IPS-15b (cell line): ENCODE results near the gene AP5B1.

Source experiments
- H3K27me3 ChIP-seq: one replicate; pipeline ENCODE4 v1.6.1; 2013; ENCODE audit warnings: low read length; ENCODE audit not compliant: control insufficient read depth, insufficient read depth
- H3K36me3 ChIP-seq: one replicate; pipeline ENCODE4 v1.6.1; 2013; ENCODE audit warnings: low read length; ENCODE audit not compliant: control insufficient read depth, insufficient read depth
- H3K4me1 ChIP-seq: one replicate; pipeline ENCODE4 v1.6.1; 2013; ENCODE audit warnings: mild to moderate bottlenecking, low read length; ENCODE audit not compliant: control insufficient read depth, insufficient read depth
- H3K4me3 ChIP-seq: one replicate; pipeline ENCODE4 v1.5.1; 2013; ENCODE audit warnings: low read depth, low read length
- H3K9ac ChIP-seq: one replicate; pipeline ENCODE4 v1.6.1; 2013; ENCODE audit warnings: low read depth, mild to moderate bottlenecking, low read length
- H3K9me3 ChIP-seq: one replicate; pipeline ENCODE4 v1.6.1; 2013; ENCODE audit warnings: mild to moderate bottlenecking, low read length; ENCODE audit not compliant: control insufficient read depth, insufficient read depth

AP5B1 gene

DNA sequence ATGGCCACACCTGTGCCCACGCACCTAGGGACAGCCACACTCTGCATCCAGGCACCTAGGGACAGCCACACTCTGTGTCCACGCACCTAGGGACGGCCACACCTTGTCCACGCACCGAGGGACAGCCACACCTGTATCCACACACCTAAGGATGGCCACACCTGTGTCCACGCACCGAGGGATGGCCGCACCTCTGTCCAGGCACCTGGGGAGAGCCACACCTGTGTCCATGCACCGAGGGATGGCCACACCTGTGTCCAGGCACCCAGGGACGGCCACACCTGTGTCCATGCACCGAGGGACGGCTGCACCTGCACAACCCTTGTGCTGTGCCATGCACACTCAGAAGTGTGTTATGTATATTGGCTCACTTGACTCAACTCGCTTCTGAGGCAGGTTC, 16.9 kb upstream of the AP5B1 start:
- H3K9ac ChIP-seq = no peak overlapping the region
- no peaks in the 10 kb centered on the region for H3K9me3 ChIP-seq
- H3K27me3 ChIP-seq = no peaks in the 10 kb centered on the region
- H3K4me3 ChIP-seq = no peak overlapping the region
- H3K4me1 ChIP-seq = no peaks in the 10 kb centered on the region
- H3K36me3 ChIP-seq = peaks cover 10% of the 10 kb centered on the region

DNA sequence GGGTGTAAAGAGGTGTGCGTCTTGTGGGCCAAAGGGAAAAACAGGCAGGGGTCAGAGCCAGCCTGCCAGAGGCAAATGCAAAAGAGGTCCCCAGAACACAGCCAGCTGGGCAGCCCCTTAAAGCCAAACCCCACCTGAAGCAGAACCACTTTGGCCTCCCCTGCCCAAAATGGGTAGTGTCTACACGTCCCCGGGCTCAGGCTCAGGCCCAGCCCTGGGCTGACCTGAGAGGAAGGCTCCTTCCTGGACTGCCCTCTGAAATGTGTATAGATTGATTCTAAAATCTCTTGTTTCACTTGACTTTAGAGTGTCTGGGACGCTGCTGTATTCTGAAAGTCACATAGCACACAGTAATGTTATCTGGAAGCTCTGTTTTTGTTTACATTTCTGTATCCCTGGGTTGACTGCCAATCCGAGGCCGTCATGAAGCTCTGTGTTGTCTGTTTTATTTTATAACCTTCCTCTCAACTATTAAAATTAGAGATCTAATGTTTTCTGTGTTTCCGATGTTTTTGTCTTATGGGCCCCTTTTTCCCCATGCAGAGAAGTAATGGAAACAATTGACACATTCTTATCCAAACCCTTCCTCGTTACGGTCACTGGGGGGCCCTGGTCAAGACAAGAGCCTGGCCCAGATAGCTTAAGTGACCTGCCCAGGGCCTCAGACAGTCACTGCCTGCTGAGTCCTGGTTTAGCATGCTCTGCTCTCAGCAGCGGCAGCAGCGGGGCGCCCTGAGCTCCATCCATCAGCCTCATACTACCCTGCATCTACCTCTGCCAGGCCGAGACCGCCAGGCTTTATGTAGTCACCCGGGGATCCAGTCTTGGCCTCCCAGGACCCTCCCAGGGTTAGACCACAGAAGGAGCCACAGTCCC, 16.2 kb upstream of the AP5B1 start:
- Histone ChIP-seq H3K9me3 (no peaks in the 10 kb centered on the region), H3K27me3 (no peaks in the 10 kb centered on the region), H3K4me1 (no peaks in the 10 kb centered on the region), H3K9ac (no peak overlapping the region), H3K4me3 (no peak overlapping the region), H3K36me3 (peaks cover 10% of the 10 kb centered on the region)

DNA sequence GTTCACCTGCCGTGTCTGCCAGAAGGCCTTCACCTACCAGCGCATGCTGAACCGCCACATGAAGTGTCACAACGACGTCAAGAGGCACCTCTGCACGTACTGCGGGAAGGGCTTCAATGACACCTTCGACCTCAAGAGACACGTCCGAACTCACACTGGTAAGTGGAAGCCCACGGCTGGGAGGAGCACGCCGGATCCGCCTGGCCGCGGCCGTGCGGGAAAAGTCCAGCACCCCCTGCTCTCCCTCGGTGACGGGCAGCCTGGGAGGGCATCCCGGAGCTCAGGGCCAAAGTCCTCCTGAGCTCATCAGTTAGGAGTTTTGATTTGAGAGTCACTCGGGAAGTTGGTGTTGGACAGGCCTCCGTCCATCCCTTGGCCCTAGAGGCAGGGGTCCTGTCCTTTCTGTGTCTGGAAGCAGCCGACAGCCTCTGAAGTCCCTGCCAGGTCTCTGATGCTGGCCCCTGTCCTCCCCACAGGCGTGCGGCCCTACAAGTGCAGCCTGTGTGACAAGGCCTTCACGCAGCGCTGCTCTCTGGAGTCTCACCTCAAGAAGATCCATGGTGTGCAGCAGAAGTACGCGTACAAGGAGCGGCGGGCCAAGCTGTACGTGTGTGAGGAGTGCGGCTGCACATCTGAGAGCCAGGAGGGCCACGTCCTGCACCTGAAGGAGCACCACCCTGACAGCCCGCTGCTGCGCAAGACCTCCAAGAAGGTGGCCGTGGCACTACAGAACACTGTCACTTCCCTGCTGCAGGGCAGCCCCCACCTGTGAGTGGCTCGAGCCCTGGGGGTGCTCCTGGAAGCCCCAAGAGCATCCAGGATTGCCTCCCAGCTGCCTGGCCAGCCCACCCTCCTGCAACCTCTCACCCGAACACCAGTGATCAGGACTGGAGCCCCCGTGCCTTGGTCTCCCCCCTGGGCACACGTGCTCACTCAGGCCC, 14.1 kb upstream of the AP5B1 start:
- H3K4me3 ChIP-seq = no peak overlapping the region
- peaks cover 15% of the 10 kb centered on the region for H3K36me3 ChIP-seq
- H3K9ac ChIP-seq = no peak overlapping the region
- H3K27me3 ChIP-seq = no peaks in the 10 kb centered on the region
- H3K9me3 ChIP-seq = no peaks in the 10 kb centered on the region
- H3K4me1 ChIP-seq = peaks cover 4% of the 10 kb centered on the region

DNA sequence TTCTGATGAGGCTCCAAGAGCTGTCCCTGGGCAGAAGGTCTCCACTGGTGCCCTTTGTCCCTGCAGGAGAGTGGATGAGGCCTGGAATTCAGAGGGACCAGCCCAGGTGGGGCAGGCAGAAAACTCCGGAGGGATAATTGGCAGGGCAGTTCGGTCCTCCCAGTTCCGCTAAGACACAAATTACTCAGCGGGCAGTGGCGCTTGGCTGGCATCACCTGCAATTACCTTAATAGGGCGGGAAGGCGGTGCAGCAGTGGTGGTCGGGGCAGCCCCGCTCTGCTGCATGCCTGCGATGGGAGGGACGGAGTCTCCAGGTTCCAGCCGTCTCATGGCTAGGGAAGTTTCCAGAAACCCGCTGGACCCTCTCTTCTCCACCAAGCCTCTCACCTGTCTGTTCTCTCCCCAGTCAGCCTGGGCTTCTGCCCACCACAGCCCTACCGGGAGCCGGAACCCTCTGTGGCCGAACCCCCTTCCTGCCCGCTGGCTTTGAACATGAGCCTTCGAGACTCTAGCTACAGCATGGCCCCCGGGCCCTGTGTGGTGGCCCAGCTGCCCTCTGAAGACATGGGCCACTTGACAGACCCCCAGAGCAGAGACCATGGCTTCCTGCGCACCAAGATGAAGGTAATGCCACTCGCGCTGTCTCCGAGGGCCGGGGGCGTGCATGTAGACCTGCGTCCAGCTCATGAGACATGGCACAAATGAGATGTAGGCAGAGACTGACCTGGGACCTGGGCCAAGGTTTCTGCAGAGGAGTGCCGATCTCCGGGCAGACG, 13.0 kb upstream of the AP5B1 start:
- H3K9me3 ChIP-seq = no peaks in the 10 kb centered on the region
- no peaks in the 10 kb centered on the region for H3K27me3 ChIP-seq
- no peak overlapping the region for H3K4me3 ChIP-seq
- H3K4me1 ChIP-seq = peaks cover 14% of the 10 kb centered on the region
- no peak overlapping the region for H3K9ac ChIP-seq
- peaks cover 15% of the 10 kb centered on the region for H3K36me3 ChIP-seq

DNA sequence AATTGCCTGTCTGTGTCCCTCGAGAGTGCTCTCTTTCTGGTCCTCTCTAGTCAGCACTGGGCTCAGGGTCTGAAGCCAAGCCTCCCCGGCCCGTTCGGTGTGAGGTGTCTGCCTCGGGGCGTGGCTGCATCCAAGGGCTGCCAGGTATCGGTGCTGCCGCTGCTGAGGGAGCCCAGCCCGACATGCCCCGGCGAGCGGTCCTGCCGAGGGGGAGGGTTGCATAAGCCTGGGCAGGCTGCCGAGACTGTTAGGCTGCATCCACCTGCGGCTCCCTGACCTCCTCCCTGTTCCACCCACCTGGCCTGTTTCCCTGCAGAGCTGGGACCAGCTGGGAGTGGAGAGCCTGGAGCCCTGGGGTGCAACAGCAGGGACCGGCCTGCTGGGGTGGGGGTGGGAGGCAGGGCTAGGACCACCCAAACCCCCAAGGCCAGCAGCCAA, 12.4 kb upstream of the AP5B1 start:
- no peaks in the 10 kb centered on the region for H3K9me3 ChIP-seq
- no peak overlapping the region for H3K4me3 ChIP-seq
- peaks cover 15% of the 10 kb centered on the region for H3K36me3 ChIP-seq
- H3K4me1 ChIP-seq = peaks cover 17% of the 10 kb centered on the region
- H3K27me3 ChIP-seq = no peaks in the 10 kb centered on the region
- no peak overlapping the region for H3K9ac ChIP-seq

DNA sequence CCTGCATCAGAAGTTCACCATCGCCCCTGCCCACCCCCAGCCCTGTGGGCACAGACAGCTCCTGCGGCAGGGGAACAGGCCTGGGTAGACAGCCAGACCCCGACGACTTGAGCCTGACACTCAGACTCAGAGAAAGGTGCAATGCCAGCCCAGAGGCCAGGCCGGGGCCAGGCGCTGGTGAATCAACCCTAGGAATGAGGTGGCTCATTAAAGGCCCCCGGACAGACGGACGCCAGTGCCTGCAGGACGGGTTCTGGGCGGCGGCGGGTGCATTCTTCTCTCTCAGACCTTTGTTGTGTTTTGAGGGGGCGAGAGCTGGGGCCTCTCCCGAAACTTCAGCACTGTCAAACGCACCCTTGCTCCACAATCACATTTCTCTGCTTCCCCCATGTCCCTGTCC, 11.7 kb upstream of the AP5B1 start:
- H3K27me3 ChIP-seq = peaks cover 4% of the 10 kb centered on the region
- no peak overlapping the region for H3K4me3 ChIP-seq
- peaks cover 15% of the 10 kb centered on the region for H3K36me3 ChIP-seq
- no peaks in the 10 kb centered on the region for H3K9me3 ChIP-seq
- H3K9ac ChIP-seq = no peak overlapping the region
- H3K4me1 ChIP-seq = peaks cover 17% of the 10 kb centered on the region

DNA sequence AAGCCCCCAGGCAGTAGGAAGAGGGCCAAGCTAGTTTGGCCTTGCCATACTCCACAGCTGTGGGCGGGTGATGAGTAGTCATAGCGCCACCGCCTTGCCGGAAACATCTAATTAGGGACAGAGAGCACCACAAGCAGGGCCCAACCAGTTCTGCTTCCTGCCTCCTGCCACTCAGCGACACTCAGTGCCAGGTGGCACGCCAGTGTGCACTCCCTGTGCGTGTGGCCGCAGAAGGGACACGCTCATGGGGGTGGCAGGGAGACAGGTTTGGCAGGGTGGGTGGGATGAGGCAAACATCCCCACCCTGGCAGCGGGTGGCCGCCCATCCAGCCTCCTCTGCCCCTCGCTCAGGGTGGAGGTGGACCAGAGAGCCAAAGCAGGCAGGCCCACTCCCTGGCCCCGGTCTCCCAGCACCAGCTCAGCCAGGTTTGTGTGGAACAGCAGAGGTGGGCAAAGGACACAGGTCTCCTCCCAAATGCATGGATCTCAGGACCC, 11.0 kb upstream of the AP5B1 start:
- no peak overlapping the region for H3K4me3 ChIP-seq
- H3K9me3 ChIP-seq = no peaks in the 10 kb centered on the region
- H3K36me3 ChIP-seq = peaks cover 15% of the 10 kb centered on the region
- peaks cover 8% of the 10 kb centered on the region for H3K27me3 ChIP-seq
- no peak overlapping the region for H3K9ac ChIP-seq
- H3K4me1 ChIP-seq = peaks cover 17% of the 10 kb centered on the region

DNA sequence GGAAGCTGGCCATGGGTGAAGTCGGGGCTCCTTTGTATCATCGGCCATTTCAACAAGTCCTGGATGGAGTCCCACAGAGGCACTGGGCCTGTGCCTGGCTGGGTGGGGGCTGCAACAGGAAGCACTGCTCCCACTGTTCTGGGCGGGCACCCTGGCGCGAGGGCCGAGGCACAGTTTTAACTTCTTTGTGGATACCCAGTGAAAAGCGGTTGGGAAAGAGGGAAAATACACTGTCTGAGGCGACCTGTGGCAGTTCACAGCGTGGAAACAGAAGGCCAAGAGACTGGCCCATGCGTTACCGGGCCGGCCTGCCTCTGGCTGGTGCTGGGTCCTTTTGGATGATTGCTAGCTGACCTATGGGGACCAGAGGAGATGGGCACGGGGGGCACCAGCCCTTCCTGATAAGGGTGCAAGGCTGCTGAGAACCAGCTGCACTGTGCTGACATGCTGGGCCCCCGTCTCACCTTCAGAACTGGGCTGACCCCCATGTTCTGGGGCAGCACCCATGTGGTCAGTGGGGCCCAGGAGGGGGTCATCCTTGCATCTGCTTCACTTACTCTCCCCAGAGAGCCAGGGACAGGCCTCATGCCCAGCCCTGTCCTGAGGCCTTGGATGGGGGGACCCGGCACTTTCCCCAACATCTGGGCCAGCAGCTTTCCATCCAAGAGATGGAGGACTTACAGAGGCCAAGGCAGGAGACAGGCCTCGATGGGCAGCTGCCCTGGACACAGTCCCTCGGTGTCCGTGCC, 10.3 kb upstream of the AP5B1 start:
- H3K36me3 ChIP-seq = peaks cover 15% of the 10 kb centered on the region
- no peaks in the 10 kb centered on the region for H3K9me3 ChIP-seq
- no peak overlapping the region for H3K9ac ChIP-seq
- peaks cover 12% of the 10 kb centered on the region for H3K27me3 ChIP-seq
- H3K4me1 ChIP-seq = peaks cover 17% of the 10 kb centered on the region
- H3K4me3 ChIP-seq = no peak overlapping the region

DNA sequence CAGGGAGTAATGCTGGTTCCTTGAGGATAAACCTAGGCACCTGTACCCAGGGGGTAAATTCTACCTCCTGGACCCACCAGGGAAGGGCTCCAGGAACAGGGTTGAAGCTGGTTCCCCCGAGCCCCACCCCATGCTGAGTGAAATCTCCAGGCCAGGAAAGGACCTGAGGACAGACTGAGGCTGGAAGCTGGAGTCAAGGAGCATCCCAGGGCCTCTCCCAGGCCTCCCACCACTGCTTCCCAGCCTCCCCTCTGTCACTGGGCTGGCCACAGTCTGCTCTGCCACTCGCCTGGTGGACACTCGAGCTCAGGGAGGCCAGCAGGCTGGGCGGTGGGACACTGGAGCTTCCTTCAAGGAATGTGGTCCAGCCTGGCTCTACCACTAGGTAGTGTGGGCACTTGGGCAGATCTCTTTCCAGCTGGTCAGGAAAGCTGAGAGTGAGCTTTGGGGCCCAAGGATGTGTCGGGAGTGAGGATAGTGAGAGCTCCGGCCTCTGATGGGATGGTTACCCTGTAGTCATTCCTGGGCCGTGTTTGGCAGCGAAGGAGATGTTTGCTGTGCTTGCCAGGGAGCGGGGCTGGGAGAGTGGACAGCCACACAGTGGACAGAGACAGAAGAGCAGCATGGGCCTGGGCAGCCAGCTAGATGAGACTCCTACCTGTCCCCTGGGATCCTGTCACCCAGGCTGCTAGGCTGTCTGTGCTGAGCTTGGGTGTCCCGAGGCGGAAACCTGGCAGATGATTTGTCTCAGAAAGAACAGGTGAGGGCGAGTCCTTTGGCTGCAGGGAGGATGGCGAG, 9.5 kb upstream of the AP5B1 start:
- no peaks in the 10 kb centered on the region for H3K9me3 ChIP-seq
- H3K36me3 ChIP-seq = peaks cover 13% of the 10 kb centered on the region
- no peak overlapping the region for H3K9ac ChIP-seq
- H3K4me3 ChIP-seq = no peak overlapping the region
- peaks cover 17% of the 10 kb centered on the region for H3K4me1 ChIP-seq
- H3K27me3 ChIP-seq = peaks cover 20% of the 10 kb centered on the region
